HG03045 (cell line): ENCODE data around the gene DYNLL2.
"Not testable (repeated sequence)": the region's sequence is repeated elsewhere in the genome, so short reads cannot be mapped to it uniquely, and the experiment has no call there.

Experiments
- ATAC-seq: cut with Tn5 transposase; IDR thresholded peaks from one replicate; pipeline ENCODE4 v1.9.1; 2021; ENCODE audit warnings: mild to moderate bottlenecking, moderate library complexity; ENCODE audit not compliant: unreplicated experiment

DYNLL2 gene

GRCh38 chr17:58097384-58098088 is 14.3 kb downstream of the DYNLL2 start:
- ATAC-seq = no peak

DNA sequence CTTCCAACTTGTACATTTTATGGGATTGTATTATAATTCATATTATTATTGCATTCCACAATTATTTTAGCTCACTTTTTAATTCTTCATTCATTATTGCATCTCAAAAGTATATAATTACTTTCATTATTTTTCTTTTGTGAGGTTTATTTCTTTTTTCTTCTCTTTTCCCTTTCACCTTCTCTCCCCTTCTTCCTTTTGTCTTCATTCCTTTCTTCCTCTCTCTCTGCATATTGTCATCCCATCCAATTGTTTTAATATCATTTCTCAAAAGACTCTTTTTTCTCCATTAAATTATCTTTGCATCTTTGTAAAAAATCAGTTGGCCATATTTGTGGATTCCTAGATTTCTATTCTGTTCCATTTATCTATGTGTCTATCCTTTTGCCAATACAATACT is 17.3 kb downstream of the DYNLL2 start:
- no peak for ATAC-seq

DNA sequence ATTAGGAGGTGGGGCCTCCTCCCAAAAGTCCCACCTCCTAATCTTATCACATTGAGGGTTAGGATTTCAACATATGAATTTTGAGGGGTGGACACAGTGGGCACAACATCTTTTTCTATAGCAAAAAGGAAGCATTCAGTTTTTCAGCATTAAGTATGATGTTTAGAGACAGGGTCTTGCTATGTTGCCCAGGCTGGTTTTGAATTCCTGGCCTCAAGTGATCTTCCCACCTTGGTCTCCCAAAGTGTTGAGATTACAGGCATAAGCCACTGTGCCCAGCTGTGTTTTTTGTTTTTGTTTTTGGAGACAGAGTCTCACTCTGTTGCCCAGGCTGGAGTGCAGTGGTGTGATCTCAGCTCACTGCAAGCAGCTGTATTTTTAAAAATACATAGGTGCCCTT is 18.7 kb downstream of the DYNLL2 start:
- ATAC-seq = not testable (repeated sequence)

GRCh38 chr17:58105093-58105492 is 21.9 kb downstream of the DYNLL2 start:
- no peak for ATAC-seq

GRCh38 chr17:58107306-58107705 is 24.1 kb downstream of the DYNLL2 start:
- no peak for ATAC-seq

DNA sequence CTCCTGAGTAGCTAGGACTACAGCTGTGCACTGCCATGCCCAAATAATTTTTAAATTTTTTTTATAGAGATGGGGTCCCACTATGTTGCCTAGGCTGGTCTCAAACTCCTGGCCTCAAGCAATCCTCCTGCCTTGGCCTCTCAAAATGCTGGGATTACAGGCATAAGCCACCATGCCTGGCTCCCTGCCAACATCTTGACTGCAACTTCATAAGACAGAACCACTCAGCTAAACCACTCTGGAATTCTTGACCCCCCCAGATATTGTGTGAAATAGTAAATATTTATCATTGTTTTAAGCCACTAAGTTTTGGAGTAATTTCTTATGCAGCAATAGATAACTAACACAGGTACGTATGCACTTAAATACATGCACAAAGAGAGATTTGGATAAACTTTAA is 26.0 kb downstream of the DYNLL2 start:
- no peak for ATAC-seq

GRCh38 chr17:58110012-58110411 is 26.8 kb downstream of the DYNLL2 start:
- no peak for ATAC-seq

DNA sequence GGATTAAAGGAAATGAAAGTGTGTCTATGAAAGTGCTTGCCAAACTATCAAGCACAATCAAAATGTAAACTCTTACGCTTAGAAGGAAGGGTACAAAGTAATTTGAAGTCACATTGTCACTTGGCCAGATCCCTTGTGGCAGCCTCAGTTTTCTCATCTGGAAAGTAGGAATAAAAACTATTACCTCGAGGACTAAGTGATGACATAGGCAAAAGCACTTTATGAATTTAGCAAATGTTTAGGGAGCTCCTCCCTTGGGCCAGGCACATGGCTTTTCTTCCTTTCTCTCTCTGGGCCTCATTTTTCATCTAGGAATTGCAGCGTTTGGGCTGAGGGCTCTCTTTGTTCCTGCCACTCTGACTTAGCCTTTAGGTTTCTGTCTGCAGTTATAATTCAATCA is 28.5 kb downstream of the DYNLL2 start:
- no peak for ATAC-seq

DNA sequence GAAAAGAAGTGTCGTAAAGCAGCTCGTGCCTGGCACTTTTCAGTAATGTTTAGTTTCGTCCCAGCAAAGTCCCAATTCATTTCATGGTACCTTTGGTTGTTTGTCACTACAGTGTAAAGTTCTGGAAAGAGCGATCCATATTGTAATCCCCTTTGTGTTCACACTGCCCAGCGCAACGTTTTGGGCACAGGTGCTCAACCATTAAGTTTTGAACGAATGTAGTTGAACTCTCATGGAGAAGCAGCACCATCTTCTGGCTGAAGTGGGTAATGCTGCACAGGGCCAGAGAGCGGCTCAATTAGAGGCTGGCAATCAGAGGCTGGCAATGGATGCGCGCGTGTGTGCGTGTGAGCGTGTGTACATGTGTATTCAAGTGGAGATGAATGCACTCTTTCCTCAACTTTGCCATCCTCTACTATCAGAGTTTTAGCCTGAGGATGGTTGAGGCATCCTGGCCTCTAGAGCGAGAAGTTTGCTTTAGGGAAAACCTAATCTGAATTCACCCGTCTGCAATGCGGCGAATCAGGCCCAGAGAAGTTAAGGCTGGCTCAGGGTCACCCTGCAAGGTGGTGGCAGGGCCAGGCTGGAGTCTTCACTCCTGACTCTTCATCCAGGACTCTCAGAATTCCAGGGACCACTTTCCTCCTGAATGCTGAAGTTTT is 29.9 kb downstream of the DYNLL2 start:
- no peak for ATAC-seq

DNA sequence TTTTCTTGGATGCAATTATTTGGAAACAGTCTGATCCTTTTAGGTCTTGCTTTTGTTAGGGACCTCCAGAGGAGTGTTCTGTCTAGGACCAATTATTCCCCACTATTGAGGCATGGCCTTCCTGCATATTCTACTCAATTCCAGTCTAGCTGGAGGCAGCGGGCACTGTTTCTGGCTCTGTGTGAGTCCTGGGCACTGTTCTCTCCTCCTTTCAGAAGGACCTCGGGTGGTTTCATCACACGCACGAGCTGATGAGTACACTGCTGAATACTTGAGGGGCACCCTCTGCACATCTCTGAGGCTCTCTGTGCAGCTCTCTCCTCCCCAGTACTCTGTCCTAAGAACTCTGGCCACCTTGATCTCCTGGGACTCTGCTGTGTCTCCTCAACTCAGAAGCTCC is 30.7 kb downstream of the DYNLL2 start:
- ATAC-seq = no peak

- no peak for ATAC-seq
These were observed 34.2 kb downstream of the DYNLL2 start for GRCh38 chr17:58117382-58117781.

- no peak for ATAC-seq
These were observed 36.3 kb downstream of the DYNLL2 start for GRCh38 chr17:58119491-58119890.

DNA sequence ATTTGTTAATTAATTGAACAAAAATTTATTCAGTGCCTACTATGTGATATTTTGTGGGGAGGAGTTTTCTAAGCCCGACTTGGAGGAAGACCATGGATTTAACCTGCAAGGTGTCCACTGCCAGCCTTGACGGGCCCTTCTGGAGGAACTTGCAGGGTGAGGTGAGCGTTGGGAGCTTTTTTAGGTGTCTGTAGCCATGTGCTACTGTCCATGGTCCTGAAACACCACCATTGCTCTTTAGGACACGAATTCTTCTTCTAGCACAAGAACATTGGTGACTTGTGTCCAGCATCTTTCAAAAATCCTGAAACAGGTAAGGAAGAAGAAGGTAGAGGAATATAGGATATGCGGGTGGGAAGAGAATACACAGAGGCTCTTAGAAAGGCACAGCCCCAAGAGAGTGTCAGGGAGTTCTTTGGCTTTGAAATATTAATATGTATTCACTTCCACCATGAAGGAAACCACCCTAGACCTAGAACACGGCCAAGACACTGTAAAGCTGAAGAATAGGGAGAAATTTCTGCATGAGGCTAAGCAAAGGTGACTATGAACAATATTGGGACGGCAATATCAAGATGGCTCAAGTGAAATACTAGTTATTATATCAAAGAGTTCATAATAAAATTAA is 37.1 kb downstream of the DYNLL2 start:
- no peak for ATAC-seq

- no peak for ATAC-seq
These were observed 38.7 kb downstream of the DYNLL2 start for GRCh38 chr17:58121925-58122324.

DNA sequence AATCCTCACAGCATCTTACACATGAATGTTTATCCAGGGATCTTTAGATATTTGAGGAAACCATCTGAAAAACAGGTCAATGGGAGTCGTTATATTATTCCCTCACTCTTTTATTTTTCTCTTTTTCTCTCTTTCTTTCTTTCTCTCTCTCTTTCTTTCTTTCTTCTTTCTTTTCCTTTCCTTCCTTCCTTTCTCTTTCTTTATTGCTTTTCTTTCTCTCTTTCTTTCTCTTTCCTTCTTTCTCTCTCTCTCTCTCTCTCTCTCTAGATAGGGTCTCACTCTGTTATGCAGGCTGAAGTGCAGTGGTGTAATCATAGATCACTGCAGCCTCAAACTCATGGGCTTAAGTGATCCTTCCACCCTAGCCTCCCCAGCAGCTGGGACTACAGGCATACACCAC is 44.6 kb downstream of the DYNLL2 start:
- ATAC-seq = no peak

GRCh38 chr17:58132697-58133096 is 49.5 kb downstream of the DYNLL2 start:
- not testable (repeated sequence) for ATAC-seq

DNA sequence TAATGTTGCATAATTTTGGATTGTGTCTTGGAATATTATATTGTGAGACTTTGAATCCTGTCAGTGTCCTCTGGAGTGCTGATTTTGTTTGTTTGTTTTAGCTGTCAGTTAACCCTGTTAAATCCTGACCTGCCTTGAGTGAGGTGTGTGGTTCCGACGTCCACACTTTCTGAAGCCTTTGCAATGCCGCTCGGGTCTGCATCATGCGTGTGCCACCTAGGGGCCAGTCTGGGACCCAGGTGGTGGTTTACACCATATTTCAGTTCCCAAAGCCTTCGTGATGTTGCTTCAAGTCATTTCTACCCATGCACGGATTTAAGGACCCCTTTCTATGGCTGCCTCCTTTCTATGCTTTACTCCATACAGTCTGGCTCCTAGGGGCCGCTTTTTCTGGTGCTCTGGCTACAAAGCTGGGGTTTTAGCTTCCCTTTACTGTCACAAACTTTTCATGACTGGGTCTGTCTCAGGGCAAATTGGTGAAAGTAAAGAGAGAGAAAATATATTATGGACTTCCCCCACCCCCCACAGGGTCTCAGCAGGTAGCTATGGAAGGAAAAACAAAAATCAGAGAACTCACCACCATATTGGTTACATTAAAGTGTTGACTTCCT is 53.6 kb downstream of the DYNLL2 start:
- ATAC-seq = no peak

GRCh38 chr17:58141505-58141904 is 58.3 kb downstream of the DYNLL2 start:
- no peak for ATAC-seq

DNA sequence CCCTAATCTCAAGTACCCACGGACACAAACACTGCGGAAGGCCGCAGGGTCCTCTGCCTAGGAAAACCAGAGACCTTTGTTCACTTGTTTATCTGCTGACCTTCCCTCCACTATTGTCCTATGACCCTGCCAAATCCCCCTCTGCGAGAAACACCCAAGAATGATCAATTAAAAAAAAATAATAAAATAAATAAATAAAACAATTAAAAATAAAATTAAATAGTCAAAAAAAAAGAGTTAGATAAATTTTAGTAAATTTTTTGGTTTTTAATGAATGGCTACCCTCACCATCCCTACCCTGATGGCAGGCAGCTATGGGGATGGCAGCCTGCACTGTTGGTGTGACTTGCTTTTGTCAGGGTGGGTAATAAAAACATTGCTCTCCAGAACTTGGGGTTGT is 60.1 kb downstream of the DYNLL2 start:
- not testable (repeated sequence) for ATAC-seq

GRCh38 chr17:58144801-58145200 is 61.6 kb downstream of the DYNLL2 start:
- ATAC-seq = no peak
